AG09309 (cell line): ENCODE data around the gene COA1.

ENCODE experiments used
- DNase-seq: peaks from one replicate; pipeline ENCODE4 v3.0.0-alpha.2; 2010; ENCODE audit warnings: low read depth
- H3K4me3 ChIP-seq: 2 replicates; pipeline ENCODE4 v1.5.1; 2011; ENCODE audit warnings: mild to moderate bottlenecking, low read depth, low read length, moderate library complexity; ENCODE audit not compliant: control insufficient read depth
- CTCF ChIP-seq: IDR thresholded peaks from 2 replicates; pipeline ENCODE4 v1.5.1; 2011; ENCODE audit warnings: mild to moderate bottlenecking, low read depth, low read length, inconsistent platforms; ENCODE audit not compliant: insufficient read depth, control insufficient read depth; ENCODE audit errors: missing control alignments

The COA1 gene

GRCh38 chr7:43768887-43769272 is 39.6 kb upstream of the COA1 start:
- no peak for TF ChIP-seq CTCF
- no peak for DNase-seq

GRCh38 chr7:43768201-43768886 is 39.0 kb upstream of the COA1 start:
- H3K4me3 ChIP-seq, result no peak overlapping the region
- no peak for DNase-seq
- TF ChIP-seq CTCF, result no peak

More at GRCh38 chr7:43768887-43769272, 39.6 kb upstream of the COA1 start:
- no peak overlapping the region for H3K4me3 ChIP-seq

- H3K4me3 ChIP-seq, result no peak overlapping the region
- DNase-seq, result no peak
- no peak for TF ChIP-seq CTCF
Measured at GRCh38 chr7:43767311-43767710, 38.0 kb upstream of the COA1 start.

- DNase-seq, result no peak
- H3K4me3 ChIP-seq, result no peak overlapping the region
- no peak for TF ChIP-seq CTCF
Measured at GRCh38 chr7:43766564-43766963, 37.2 kb upstream of the COA1 start.

- DNase-seq, result no peak
Measured at GRCh38 chr7:43764807-43765491, 35.6 kb upstream of the COA1 start.

More at GRCh38 chr7:43764807-43765491, 35.6 kb upstream of the COA1 start:
- no peak overlapping the region for H3K4me3 ChIP-seq
- no peak for TF ChIP-seq CTCF
